HL-60 (cell line): ENCODE results near the gene APBA2.

Experiments used
- DNase-seq, 2 experiments: peaks; one replicate each; pipeline ENCODE4 v3.0.0-alpha.2; 2010 to 2020; ENCODE audit warnings: low read depth in 1 of 2, low spot score in 1 of 2
- H3K27ac ChIP-seq: fragments of 250-450 bp; sonication (Bioruptor Pico); replicated peaks from 2 replicates; pipeline ENCODE4 v1.5.1; 2020; ENCODE audit warnings: mild to moderate bottlenecking, moderate library complexity
- H3K27me3 ChIP-seq: fragments of 250-450 bp; sonication (Bioruptor Pico); 2 replicates; pipeline ENCODE4 v1.5.1; 2021; ENCODE audit warnings: mild to moderate bottlenecking, moderate library complexity; ENCODE audit not compliant: insufficient read depth, poor library complexity, severe bottlenecking
- H3K4me3 ChIP-seq: replicated peaks from 2 replicates; pipeline ENCODE4 v1.5.1; 2011; ENCODE audit warnings: mild to moderate bottlenecking, control low read depth, low read length; ENCODE audit not compliant: insufficient read depth
- GABPA ChIP-seq: IDR thresholded peaks from 2 replicates; pipeline ENCODE4 v1.6.1; 2012; ENCODE audit warnings: low read depth
- POLR2AphosphoS5 ChIP-seq: IDR thresholded peaks from 2 replicates; pipeline ENCODE4 v1.6.1; 2012; ENCODE audit warnings: low read depth
- SPI1 ChIP-seq: IDR thresholded peaks from 2 replicates; pipeline ENCODE4 v1.6.1; 2012; ENCODE audit warnings: low read depth, mild to moderate bottlenecking, borderline replicate concordance
- TF ChIP-seq, protein P1 (sequence below): IDR thresholded peaks from one replicate; pipeline ENCODE4 v1.5.1; 2011; ENCODE audit warnings: low read length, control low read depth, inconsistent platforms; ENCODE audit not compliant: insufficient read depth
- TF ChIP-seq, protein P2 (sequence below): IDR thresholded peaks from 2 replicates; pipeline ENCODE4 v1.6.1; 2012; ENCODE audit warnings: low read depth; ENCODE audit not compliant: insufficient replicate concordance

The APBA2 gene

DNA sequence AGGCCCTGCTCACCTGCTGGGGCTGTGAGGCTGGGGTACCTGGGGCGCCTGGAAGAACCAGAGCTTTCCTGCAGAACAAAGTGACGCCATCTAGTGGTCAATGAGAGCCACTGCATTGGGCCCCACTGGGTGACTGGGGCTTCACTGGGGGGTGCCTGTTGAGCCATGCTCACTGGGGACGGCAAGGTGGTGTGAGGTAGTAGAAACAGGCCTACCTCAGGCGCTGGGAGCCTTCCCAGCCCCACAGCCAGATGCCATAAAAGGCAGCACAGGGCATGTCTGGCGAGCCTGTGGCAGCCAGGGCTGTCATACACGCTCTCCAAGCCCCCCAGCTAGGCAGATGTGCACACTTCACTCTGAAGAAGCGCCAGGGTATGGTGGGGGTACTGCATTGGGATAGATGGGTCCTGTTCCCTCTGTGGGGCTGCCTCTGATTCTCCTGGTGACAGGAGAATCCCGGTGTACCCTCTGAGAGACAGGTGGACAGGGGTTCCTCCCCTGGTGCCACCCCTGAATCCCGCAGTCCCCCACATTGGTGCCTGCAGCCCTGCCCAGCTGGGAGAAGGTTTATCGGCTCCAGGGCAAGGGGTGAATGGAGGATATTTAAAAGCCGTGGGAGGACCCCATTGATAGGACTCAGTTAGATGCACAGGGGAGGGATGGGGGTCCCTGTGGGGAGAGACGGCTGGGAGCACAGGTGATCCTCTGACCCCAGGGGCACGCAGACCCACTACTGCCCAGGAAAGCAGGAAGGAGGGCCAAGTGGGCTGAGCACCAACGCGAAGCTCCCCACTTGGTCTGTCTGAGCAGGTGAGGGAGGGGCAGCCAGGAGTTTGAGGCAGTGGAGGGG is 205.1 kb downstream of the APBA2 start:
- H3K27me3 ChIP-seq, result no peaks in the 10 kb centered on the region
- TF ChIP-seq POLR2AphosphoS5, result no peak
- TF ChIP-seq, protein P1, sequence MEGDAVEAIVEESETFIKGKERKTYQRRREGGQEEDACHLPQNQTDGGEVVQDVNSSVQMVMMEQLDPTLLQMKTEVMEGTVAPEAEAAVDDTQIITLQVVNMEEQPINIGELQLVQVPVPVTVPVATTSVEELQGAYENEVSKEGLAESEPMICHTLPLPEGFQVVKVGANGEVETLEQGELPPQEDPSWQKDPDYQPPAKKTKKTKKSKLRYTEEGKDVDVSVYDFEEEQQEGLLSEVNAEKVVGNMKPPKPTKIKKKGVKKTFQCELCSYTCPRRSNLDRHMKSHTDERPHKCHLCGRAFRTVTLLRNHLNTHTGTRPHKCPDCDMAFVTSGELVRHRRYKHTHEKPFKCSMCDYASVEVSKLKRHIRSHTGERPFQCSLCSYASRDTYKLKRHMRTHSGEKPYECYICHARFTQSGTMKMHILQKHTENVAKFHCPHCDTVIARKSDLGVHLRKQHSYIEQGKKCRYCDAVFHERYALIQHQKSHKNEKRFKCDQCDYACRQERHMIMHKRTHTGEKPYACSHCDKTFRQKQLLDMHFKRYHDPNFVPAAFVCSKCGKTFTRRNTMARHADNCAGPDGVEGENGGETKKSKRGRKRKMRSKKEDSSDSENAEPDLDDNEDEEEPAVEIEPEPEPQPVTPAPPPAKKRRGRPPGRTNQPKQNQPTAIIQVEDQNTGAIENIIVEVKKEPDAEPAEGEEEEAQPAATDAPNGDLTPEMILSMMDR, result peak; percentile 80
- no peak overlapping the region for H3K27ac ChIP-seq
- peak; percentile 4 to 10 for DNase-seq
- H3K4me3 ChIP-seq, result no peak overlapping the region

DNA sequence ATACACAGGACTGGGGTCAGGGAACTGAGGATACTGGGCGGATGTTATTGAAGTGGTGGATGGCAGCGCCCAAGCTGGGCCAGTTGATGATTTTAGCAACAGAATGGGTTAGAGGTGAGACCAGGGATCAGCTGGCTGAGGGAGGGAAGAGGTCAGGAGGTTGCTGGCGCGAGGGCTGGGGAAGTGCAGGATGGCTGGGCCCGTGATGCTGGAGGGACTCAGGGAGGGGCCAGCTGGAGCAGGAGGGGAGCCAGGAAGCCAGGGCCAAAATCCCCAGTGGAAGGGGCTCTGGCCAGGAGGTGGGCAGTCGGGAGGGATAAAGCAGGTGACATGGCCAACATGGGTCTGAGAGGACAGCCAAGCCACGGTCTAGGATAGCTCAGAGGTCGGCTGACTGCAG is 205.9 kb downstream of the APBA2 start:
- Histone ChIP-seq H3K4me3 (no peak overlapping the region), H3K27me3 (no peaks in the 10 kb centered on the region), H3K27ac (no peak overlapping the region)
- TF ChIP-seq, protein P1, result no peak
- TF ChIP-seq, protein P2, sequence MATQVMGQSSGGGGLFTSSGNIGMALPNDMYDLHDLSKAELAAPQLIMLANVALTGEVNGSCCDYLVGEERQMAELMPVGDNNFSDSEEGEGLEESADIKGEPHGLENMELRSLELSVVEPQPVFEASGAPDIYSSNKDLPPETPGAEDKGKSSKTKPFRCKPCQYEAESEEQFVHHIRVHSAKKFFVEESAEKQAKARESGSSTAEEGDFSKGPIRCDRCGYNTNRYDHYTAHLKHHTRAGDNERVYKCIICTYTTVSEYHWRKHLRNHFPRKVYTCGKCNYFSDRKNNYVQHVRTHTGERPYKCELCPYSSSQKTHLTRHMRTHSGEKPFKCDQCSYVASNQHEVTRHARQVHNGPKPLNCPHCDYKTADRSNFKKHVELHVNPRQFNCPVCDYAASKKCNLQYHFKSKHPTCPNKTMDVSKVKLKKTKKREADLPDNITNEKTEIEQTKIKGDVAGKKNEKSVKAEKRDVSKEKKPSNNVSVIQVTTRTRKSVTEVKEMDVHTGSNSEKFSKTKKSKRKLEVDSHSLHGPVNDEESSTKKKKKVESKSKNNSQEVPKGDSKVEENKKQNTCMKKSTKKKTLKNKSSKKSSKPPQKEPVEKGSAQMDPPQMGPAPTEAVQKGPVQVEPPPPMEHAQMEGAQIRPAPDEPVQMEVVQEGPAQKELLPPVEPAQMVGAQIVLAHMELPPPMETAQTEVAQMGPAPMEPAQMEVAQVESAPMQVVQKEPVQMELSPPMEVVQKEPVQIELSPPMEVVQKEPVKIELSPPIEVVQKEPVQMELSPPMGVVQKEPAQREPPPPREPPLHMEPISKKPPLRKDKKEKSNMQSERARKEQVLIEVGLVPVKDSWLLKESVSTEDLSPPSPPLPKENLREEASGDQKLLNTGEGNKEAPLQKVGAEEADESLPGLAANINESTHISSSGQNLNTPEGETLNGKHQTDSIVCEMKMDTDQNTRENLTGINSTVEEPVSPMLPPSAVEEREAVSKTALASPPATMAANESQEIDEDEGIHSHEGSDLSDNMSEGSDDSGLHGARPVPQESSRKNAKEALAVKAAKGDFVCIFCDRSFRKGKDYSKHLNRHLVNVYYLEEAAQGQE, result no peak
- TF ChIP-seq GABPA (no peak), POLR2AphosphoS5 (no peak), SPI1 (no peak)
- no peak for DNase-seq

DNA sequence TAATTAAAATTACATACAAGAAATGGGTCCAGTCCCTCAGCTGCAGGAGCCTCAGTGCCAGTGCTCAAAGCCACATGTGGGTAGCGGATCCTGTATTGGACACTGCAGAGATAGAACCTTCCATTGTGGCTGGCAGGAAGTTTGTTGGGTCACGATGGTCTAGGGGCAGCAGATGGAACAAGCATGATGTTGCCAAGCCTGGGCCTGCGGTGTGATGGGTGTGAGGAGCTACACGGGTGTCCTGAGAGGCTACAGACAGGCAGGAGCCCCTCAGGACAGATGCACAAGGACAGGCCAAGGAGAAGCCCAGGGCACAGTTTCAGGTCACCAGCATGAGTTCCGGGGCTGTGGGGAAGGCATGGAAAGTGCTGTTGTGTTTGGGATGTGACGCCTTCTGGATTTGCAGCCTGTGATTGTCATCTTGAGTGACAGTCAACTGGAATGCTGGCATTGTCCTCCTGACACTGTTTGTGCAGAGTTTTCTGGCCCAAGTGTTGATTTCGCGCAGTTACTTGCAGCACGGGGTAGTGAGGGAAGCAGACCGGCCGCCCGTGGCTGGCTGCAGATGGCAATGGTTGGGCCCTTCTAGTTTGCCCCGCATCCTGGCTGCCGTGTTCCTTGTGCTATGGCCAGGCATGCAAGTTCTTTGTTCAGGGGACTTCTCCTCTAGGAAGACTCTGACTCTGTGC is 206.7 kb downstream of the APBA2 start:
- H3K4me3 ChIP-seq, result no peak overlapping the region
- H3K27ac ChIP-seq, result no peak overlapping the region
- TF ChIP-seq SPI1 (no peak), GABPA (no peak), POLR2AphosphoS5 (no peak)
- TF ChIP-seq, protein P2, result no peak
- TF ChIP-seq, protein P1, result no peak

More for the DNA sequence above, 206.7 kb downstream of the APBA2 start:
- no peak for DNase-seq
- H3K27me3 ChIP-seq, result no peaks in the 10 kb centered on the region
